Left kidney (tissue), 2 donors: ENCODE results near the gene CYBC1. TPM values are rescaled to one million over a fixed set of nuclear protein-coding genes. Genes with fewer than 3 reads are reported as not detected.
A peak's percentile ranks its signal among the peaks of the same experiment; 100 is the strongest.
"Not testable (repeated sequence)": the region's sequence is repeated elsewhere in the genome, so short reads cannot be mapped to it uniquely, and the experiment has no call there.

Experiments
- DNase-seq: peaks from one replicate; pipeline ENCODE4 v3.0.0-alpha.2; 2013
- polyA plus RNA-seq: library from polyadenylated mRNA; unstranded; fragments of 120-200 nt; gene quantifications from one replicate; pipeline ENCODE4 v1.2.1, GENCODE V29; 2013; ENCODE audit not compliant: insufficient read length

The CYBC1 gene
- polyA plus RNA-seq, 1 donor, result 43.3 TPM

GRCh38 chr17:82435601-82436583 lies 14.7 kb downstream of the CYBC1 start:
- DNase-seq, result no peak

GRCh38 chr17:82435103-82435502 lies 15.4 kb downstream of the CYBC1 start:
- DNase-seq, result no peak

- no peak for DNase-seq
These were observed 16.4 kb downstream of the CYBC1 start for GRCh38 chr17:82434216-82434565.

GRCh38 chr17:82433560-82434215 lies 16.9 kb downstream of the CYBC1 start:
- no peak for DNase-seq

- DNase-seq, result no peak
These were observed 18.5 kb downstream of the CYBC1 start for GRCh38 chr17:82432017-82432416.

- no peak for DNase-seq
These were observed 20.7 kb downstream of the CYBC1 start for GRCh38 chr17:82429824-82430223.

GRCh38 chr17:82428546-82428945 lies 22.0 kb downstream of the CYBC1 start:
- DNase-seq, result no peak

GRCh38 chr17:82424863-82425159 lies 25.7 kb downstream of the CYBC1 start:
- DNase-seq, result no peak

GRCh38 chr17:82424001-82424862 lies 26.3 kb downstream of the CYBC1 start:
- no peak for DNase-seq

GRCh38 chr17:82419540-82419939 lies 31.0 kb downstream of the CYBC1 start:
- no peak for DNase-seq

- DNase-seq, result peak; percentile 87
These were observed 32.3 kb downstream of the CYBC1 start, which contains the start of the genes HEXD and OGFOD3 for GRCh38 chr17:82418001-82418986. Gene HEXD (plus strand): TSS chr17:82418347. CDS start chr17:82419800, 1,453 bp downstream. Gene OGFOD3 (minus strand): TSS chr17:82418586. CDS start chr17:82418485, 101 bp downstream.

- no peak for DNase-seq
These were observed 33.8 kb downstream of the CYBC1 start for GRCh38 chr17:82416771-82417170.

- DNase-seq, result no peak
These were observed 34.3 kb downstream of the CYBC1 start for GRCh38 chr17:82416264-82416663.

GRCh38 chr17:82415786-82416185 lies 34.8 kb downstream of the CYBC1 start:
- no peak for DNase-seq

- no peak for DNase-seq
These were observed 35.2 kb downstream of the CYBC1 start for GRCh38 chr17:82415336-82415735.

- peak; percentile 76 for DNase-seq
These were observed 35.8 kb downstream of the CYBC1 start for GRCh38 chr17:82414548-82415281.

- DNase-seq, result no peak
These were observed 37.7 kb downstream of the CYBC1 start for GRCh38 chr17:82412535-82413520.

GRCh38 chr17:82412081-82412480 lies 38.5 kb downstream of the CYBC1 start:
- DNase-seq, result not testable (repeated sequence)
